CD4-positive, alpha-beta T cell treated with Interferon alpha-2 for 1 hour (primary cell): ENCODE results near the gene SEL1L2.
A peak's percentile ranks its signal among the peaks of the same experiment; 100 is the strongest.
"Not testable (repeated sequence)": the region's sequence is repeated elsewhere in the genome, so short reads cannot be mapped to it uniquely, and the experiment has no call there.

Experiments used
- DNase-seq, 2 donors: peaks; one replicate each; pipeline ENCODE4 v3.0.0-alpha.2; 2020 to 2022

Gene SEL1L2, protein sequence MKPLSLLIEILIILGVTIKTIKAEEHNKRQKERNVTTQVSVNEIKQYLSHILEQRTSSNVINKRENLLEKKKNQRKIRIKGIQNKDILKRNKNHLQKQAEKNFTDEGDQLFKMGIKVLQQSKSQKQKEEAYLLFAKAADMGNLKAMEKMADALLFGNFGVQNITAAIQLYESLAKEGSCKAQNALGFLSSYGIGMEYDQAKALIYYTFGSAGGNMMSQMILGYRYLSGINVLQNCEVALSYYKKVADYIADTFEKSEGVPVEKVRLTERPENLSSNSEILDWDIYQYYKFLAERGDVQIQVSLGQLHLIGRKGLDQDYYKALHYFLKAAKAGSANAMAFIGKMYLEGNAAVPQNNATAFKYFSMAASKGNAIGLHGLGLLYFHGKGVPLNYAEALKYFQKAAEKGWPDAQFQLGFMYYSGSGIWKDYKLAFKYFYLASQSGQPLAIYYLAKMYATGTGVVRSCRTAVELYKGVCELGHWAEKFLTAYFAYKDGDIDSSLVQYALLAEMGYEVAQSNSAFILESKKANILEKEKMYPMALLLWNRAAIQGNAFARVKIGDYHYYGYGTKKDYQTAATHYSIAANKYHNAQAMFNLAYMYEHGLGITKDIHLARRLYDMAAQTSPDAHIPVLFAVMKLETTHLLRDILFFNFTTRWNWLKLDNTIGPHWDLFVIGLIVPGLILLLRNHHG

GRCh38 chr20:13990465-13990864, at the start of gene SEL1L2:
SEL1L2 (minus strand) TSS chr20:13990614; CDS start chr20:13990534, 80 bp downstream.
- no peak for DNase-seq

DNA sequence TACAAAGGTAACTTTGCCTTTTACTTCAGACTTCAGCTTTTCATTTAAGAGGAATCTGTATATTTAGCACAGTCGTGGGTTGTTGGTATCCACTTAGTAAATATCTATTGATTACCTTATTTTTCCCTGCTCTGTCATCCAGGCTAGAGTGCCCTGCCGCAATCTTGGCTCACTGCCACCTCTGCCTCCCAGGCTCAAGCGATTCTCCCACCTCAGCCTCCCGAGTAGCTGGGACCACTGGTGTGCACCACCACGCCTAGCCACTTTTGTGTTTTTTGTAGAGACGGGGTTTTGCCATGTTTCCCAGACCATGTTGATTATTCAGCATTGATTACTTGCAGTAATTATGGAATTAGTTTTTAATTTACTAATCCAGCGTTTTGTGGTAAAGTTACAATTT, 46.2 kb upstream of the SEL1L2 start:
- no peak for DNase-seq

DNA sequence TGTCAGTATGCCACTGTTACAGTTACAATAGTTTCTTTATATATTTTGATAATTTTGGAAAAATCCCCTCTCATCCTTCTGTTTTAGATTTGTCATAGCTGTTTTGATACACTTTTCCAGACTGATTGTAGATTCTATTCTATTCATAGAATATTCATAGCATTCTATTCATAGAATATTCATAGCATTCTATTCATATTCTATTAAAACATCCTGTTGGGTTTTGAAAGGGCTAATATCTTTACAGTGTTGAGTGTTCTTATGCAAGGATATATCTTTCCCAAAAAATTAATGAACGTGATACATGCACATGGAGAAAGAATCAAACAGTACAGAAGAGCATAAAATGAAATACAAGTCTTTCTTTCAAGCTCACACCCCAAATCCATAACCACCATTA, 42.9 kb upstream of the SEL1L2 start:
- no peak for DNase-seq

DNA sequence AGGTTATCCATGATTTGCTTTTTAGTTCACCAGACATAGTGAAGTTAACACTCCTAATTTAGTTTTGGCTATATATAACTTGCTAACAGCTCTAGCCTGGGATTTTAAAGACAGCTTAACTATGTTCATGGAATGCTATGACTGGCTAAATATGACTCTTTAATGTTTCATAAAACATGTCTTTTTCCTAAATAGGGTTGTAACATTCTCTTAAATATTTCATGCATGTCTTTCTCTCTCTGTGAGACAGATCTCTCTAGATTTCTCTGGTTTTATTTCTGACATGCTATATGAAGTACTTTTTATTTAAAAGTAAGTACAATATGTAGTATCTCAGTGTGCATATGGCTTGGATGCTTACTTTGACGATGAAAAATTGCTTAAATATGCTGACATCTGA, 40.6 kb upstream of the SEL1L2 start:
- no peak for DNase-seq

DNA sequence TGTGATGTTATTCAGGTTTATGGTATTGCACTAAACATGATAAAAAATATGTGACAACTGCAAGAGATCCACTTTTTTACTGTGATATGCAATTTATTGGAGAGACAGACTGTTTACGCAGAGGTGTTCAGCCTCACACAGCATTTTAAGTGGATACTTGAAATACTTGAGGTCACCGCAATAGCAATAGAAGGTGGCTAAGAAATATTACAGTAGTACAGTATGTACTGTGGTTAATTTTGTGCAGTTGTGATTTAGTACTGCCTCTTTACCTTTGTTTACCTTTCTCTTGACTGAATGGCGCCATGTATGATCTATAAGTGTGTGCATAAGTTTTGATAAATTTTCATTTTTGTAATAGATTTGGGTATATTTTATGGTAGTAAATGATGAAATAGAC, 22.3 kb upstream of the SEL1L2 start:
- DNase-seq = no peak

DNA sequence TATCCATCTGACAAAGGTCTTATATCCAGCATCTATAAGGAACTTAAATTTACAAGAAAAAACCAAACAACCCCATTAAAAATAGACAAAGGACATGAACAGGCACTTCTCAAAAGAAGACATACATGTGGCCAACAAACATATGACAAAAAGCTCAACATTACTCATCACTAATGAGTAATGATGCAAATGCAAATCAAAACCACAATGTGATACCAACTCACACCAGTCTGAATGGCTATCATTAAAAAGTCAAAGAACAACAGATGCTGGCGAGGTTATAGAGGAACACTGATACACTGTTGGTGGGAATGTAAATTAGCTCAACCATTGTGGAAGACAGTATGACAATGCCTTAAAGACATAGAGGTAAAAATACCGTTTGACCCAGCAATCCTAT, 18.8 kb upstream of the SEL1L2 start:
- no peak for DNase-seq

GRCh38 chr20:14005996-14006395, 15.6 kb upstream of the SEL1L2 start:
- DNase-seq = no peak

- no peak for DNase-seq
These were observed 10.5 kb upstream of the SEL1L2 start for GRCh38 chr20:14000917-14001316.

GRCh38 chr20:13996265-13996664, 5.9 kb upstream of the SEL1L2 start:
- DNase-seq = no peak

- DNase-seq = no peak
These were observed 5.4 kb upstream of the SEL1L2 start for GRCh38 chr20:13995841-13996240.

DNA sequence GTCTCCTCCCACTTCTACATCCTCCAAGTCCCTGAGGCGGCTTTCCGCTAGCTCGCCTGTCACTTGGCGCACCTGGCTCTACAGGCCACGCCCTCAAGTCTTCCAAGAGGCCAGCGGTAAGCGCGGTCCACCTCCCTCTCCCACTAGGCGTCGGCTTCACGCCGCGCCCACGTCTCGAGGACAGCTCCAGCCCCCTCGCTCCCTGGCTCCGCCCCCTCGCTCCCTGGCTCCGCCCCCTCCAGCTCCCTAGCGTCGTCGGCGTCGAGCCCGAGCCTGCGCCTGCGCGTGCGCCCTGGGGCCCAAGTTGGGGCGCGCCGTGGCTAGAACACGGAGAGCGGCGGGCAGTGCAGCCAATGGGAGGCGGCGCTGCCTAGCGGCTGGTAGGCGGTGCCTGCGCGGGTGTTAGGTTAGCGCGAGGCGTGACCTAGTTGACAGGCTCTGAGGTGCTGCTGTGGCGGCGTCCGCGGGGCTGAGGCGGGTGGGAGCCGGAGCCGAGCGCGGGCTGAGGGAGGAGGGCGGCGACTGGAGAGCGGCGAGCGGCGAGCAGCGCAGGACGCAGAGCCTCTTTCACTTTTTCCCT, 4.8 kb upstream of the SEL1L2 start, which contains the start of gene MACROD2:
MACROD2 (plus strand) TSS at position 431 of the 580 bp plus-strand sequence.
- DNase-seq = peak; percentile 47 to 52

DNA sequence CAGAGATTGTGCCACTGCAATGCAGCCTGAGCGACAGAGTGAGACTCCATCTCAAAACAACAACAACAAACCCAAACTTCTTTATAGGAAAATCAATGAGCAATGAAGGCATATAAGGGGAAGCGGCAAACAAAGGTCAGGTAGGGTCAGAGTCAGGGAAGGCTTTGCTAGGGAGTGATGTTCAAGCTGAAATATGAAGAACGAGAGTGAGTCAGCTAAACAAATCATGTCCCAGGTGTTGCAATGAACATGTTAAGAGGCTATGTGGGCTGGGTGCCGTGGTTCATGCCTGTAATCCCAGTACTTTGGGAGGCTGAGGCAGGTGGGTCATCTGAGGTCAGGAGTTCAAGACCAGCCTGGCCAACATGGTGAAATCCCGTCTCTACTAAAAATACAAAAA, 1.5 kb upstream of the SEL1L2 start:
- not testable (repeated sequence) for DNase-seq

DNA sequence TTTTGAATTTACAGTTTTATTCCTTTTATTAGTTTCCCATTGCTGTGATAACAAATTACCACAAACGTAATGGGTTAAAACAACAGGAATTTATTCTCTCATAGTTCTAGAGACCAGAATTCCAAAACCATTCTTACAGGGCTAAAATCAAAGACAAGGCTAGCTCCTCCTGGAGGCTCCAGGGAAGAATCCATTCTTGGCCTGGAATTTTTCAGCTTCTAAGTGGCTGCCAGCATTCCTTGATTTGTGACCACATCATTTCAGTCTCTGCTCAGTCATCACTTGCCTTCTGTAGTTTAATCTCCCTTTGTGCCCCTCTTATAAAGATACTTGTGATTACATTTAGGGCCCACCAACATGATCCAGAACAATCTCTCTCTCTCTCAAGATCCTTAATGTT, 897 bp upstream of the SEL1L2 start:
- DNase-seq = no peak

DNA sequence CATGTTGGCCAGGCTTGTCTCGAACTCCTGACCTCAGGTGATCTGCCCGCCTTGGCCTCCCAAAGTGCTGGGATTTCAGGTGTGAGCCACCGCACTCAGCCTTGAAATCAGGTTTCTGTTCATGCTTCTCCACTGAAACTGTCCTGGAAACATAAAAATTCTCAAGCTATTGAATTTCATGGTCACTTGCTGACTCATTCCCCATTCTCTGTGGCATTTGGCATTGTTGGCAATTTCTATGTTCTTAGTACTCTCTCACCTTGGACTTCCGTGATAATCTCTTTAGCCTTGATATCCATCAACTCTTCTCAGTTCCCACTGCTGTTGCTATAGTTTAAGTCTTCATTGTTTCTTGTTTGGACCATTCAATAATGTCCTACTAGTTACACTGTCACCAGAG, 6.2 kb downstream of the SEL1L2 start:
- DNase-seq = no peak

DNA sequence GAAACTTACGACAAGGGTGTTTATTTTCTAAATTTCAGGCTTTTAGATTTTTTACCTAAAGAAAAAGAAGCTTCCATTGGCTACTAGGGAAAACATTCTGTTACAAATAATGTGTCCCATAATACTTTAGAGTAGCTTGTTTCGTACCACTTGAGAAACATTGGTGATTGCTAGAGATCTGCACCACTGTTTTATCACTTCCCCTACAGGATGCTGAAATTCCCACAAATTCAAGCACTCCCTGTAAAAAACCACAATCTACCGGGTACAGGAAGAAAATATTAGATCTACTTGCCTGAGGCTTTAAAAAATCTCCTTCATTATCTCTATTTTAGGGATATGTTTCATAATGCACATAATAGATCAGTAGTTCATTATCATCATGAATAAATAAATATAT, 29.9 kb downstream of the SEL1L2 start:
- DNase-seq = no peak

DNA sequence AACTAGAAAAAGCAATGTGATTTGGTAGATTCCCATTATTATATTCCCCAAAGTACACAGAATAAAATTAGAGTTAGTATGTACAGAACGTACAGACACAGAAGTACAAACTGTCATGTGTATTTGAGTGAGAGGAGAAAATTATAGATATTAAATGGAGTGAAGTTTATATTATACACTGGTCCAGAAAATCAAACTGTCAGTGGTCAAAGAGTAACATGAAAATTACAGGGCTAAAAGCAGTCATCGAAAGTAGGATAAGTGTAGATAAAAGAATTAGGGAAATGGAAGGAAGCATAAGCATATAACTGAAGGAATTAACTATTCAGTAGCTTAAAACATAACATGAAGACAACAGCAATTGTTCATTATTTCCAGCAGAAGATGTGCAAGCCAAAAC, 30.3 kb downstream of the SEL1L2 start:
- DNase-seq = no peak

GRCh38 chr20:13953227-13953626, 37.2 kb downstream of the SEL1L2 start:
- no peak for DNase-seq

GRCh38 chr20:13947719-13948118, 42.7 kb downstream of the SEL1L2 start:
- DNase-seq = no peak

GRCh38 chr20:13941031-13941430, 49.4 kb downstream of the SEL1L2 start:
- no peak for DNase-seq

GRCh38 chr20:13936781-13937576, 53.4 kb downstream of the SEL1L2 start:
- DNase-seq = no peak

DNA sequence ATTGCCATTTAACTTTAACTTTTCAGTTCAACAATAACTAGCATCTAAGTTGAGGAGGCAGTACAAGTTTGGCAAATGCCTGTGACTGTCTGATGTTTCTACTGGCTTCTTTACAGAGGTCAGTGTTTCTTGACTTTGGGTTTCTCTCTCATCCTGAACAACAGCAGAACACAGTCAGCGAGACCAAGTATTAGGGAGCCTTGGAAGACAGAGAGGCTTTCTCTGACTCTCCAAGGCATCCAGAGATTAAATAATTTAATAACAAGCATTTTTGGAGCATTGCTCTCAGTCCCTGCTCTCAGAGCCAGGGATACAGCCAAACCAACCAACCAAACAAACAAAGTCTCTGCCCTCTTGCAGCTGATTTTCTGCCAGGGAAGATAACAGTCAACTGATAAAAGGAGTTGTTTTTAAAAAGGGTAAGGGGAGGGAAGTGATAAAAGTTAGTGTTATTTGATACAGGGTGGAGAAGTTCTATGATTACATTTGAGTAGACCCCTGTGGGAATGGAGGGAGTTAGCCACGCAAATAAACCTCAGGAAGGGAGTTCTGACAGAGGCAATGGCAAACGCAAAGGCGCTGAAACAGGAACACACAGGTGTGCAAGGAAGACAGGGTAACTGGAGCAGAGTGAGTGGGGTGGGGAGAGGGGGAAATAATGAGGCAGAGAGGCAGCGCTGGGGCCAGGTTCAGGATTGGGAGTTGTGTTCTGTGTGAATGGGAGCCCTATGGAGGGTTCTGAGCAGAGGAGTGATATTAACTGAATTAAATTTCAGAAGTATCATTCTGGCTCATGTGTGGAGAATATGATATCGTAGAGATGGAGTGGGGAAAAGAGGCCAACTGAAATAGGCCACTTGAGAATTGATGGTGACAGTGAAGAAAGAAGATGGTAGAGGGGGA, 55.2 kb downstream of the SEL1L2 start:
- DNase-seq = no peak

GRCh38 chr20:13930281-13930680, 60.1 kb downstream of the SEL1L2 start:
- DNase-seq = no peak
